Measurements from ENCODE around the gene GNB1L.

GNB1L gene

GRCh38 chr22:19807161-19807913 lies 47.3 kb downstream of the GNB1L start:
- TF ChIP-seq CTCF (IDR thresholded peaks at IDR 0.05; ENCODE audit: insufficient read depth, low read length, missing control alignments): no peak
- DNase-seq (ENCODE audit: low read depth, low spot score): no peak
- no peak overlapping the region for H3K4me3 ChIP-seq (ENCODE audit: low read depth, low read length)
- ChIA-PET CTCF (interaction anchor here (0.9 kb wide), 1 partner anchor 20 kb away, joined by 3 read pairs; no protein-coding TSS in a partner anchor), POLR2A (no interaction called here)

DNA sequence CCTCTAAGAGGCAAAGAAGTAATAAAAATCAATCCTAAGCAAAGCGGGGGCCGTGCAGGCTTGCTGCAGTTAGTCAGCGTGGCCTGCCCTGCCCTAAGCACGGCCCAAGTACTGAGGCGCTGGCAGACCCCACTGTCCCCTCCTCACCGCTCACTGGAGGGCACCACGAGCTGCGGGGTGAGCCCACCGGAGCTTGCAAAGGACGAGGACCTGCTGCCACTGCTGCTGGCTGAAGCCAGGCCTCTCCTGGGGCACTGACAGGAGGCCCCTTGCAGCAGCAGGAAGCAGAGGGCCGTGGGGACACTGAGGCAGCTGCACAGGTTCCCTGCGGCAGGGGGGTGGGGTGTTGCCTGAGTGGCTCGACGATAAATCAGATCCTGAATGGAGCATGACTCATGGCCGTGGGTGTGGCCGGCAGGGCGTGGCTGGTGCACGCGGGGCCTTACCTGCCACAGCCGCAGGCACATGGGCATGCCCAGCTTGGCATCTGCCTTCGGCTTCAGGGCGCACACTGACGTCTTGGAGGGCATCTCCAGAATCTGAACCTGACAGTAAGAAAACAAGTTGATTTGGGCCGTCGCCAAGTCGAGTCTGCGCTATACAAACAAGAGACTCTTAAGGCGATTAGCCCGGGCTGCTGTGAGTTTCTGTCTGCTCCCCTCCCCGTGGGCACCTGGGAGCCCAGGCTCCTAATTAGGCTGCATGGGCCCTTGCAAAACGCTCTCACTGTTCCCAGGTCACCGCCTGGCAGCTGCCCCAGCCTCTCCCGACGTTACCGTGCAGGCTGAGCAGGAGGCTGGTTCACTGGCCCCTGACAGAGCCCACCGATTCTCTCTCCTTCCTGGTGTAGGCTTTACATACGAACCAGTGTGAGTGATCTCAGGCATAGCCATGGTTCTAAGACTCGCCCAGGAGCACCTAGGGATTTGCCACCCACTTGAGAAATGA lies 48.2 kb downstream of the GNB1L start:
- TF ChIP-seq CTCF (IDR thresholded peaks at IDR 0.05; ENCODE audit: insufficient read depth, low read length, missing control alignments): no peak
- no peak overlapping the region for H3K4me3 ChIP-seq (ENCODE audit: low read depth, low read length)
- no peak for DNase-seq (ENCODE audit: low read depth, low spot score)
- POLR2A ChIA-PET: no interaction called here
- CTCF ChIA-PET: interaction anchor here (0.9 kb wide), 1 partner anchor 19 kb away, joined by 3 read pairs; no protein-coding TSS in a partner anchor

DNA sequence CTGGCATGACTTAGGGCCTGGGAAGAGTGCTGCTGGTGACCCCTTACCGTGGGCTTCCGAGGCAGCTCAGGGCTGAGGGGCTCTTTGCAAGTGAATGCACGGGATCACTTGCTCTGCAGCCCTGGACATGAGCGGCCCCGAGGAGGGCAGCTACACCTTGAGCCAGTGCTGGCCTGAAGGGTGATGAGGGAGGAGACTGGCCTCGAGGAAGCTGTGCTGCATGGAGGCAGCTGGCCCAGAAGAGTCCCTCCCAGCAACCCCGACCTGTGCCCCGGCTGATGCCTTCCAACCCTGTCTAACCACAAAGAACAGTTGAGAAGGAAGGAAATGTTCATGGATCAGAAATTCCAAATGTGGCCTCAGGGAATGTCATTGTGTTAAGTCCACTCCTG lies 48.9 kb downstream of the GNB1L start:
- DNase-seq (ENCODE audit: low read depth, low spot score): no peak
- H3K4me3 ChIP-seq (ENCODE audit: low read depth, low read length): no peak overlapping the region
- TF ChIP-seq CTCF (IDR thresholded peaks at IDR 0.05; ENCODE audit: insufficient read depth, low read length, missing control alignments): no peak
- POLR2A ChIA-PET: no interaction called here
- CTCF ChIA-PET: no interaction called here

GRCh38 chr22:19803736-19804267 lies 50.9 kb downstream of the GNB1L start:
- no peak for TF ChIP-seq CTCF (IDR thresholded peaks at IDR 0.05; ENCODE audit: insufficient read depth, low read length, missing control alignments)
- POLR2A ChIA-PET: no interaction called here
- no peak for DNase-seq (ENCODE audit: low read depth, low spot score)
- H3K4me3 ChIP-seq (ENCODE audit: low read depth, low read length): no peak overlapping the region
- CTCF ChIA-PET: no interaction called here

GRCh38 chr22:19802894-19803735 lies 51.6 kb downstream of the GNB1L start:
- ChIA-PET CTCF (interaction anchor here (1.0 to 3.5 kb wide), 2 partner anchors 8 to 73 kb away, joined by 3 to 15 read pairs; no protein-coding TSS in a partner anchor), POLR2A (no interaction called here)
- no peak overlapping the region for H3K4me3 ChIP-seq (ENCODE audit: low read depth, low read length)
- no peak for DNase-seq (ENCODE audit: low read depth, low spot score)
- TF ChIP-seq CTCF (IDR thresholded peaks at IDR 0.05; ENCODE audit: insufficient read depth, low read length, missing control alignments): no peak
